GM12878 (cell line): ENCODE measurements around the gene FGGY. TPM values are rescaled to one million over a fixed set of nuclear protein-coding genes. Genes with fewer than 3 reads are reported as not detected.
A peak's percentile ranks its signal among the peaks of the same experiment; 100 is the strongest.

Experiments used
- ATAC-seq: fragments of 200-7000 bp; cut with Tn5 transposase; 3 replicates; pipeline ENCODE4 v1.9.1; 2020; ENCODE audit warnings: mild to moderate bottlenecking, moderate library complexity
- BruUV-seq: library from RNA; stranded (reverse); fragments of 400-500 nt; replicated peaks from 2 replicates; lab custom pipeline; 2021; lab: Mats Ljungman, UMichigan
- CTCF ChIA-PET: fragments of 300-600 bp; sonication (Branson Sonifier 250); formaldehyde crosslinking; extraction: SDS; loops from one replicate; lab custom pipeline; 2021; ENCODE audit warnings: inconsistent platforms; lab: Yijun Ruan, JAX
- POLR2A ChIA-PET: fragments of 350-600 bp; formaldehyde crosslinking; extraction: SDS; loops from one replicate; lab custom pipeline; 2021; ENCODE audit warnings: inconsistent platforms; lab: Charles Lee
- RAD21 ChIA-PET: fragments of 300-600 bp; sonication (Branson Sonifier 250); formaldehyde crosslinking; loops from one replicate; lab custom pipeline; 2023; ENCODE audit warnings: antibody characterized with exemption; ENCODE audit not compliant: unreplicated experiment; lab: Charles Lee
- SMC1A ChIA-PET: fragments of 300-600 bp; sonication (Branson Sonifier 250); formaldehyde crosslinking; loops from one replicate; lab custom pipeline; 2023; ENCODE audit not compliant: unreplicated experiment, uncharacterized antibody; lab: Charles Lee
- DNase-seq: peaks from one replicate; pipeline ENCODE4 v3.0.0-alpha.2; 2011; ENCODE audit warnings: low read depth, low spot score
- FAIRE-seq: peaks from 3 replicates; lab custom pipeline; 2011; peaks lifted over from hg19 to GRCh38; lab: Jason Lieb, UNC
- H2AFZ ChIP-seq: 2 replicates; pipeline ENCODE4 v1.6.0; 2011; ENCODE audit warnings: low read depth, low read length, control low read depth; ENCODE audit not compliant: control insufficient read depth
- H3K27ac ChIP-seq: 2 replicates; pipeline ENCODE4 v1.5.1; 2011; ENCODE audit warnings: control low read depth; ENCODE audit not compliant: control insufficient read depth, insufficient read depth
- H3K27me3 ChIP-seq, 2 experiments: replicated peaks in 1 of 2; 2 replicates each; pipeline versions ENCODE4 v1.6.0 to v1.6.1; 2011; ENCODE audit warnings: low read length in 1 of 2; ENCODE audit not compliant: control insufficient read depth in 2 of 2, insufficient read depth in 2 of 2
- H3K36me3 ChIP-seq, 2 experiments: 2 replicates each; pipeline ENCODE4 v1.5.1; 2011; ENCODE audit warnings: low read length in 1 of 2; ENCODE audit not compliant: control insufficient read depth in 2 of 2, insufficient read depth in 2 of 2
- H3K4me1 ChIP-seq: 2 replicates; pipeline ENCODE4 v1.6.1; 2011; ENCODE audit warnings: mild to moderate bottlenecking, low read length, moderate library complexity, mixed read lengths; ENCODE audit not compliant: control insufficient read depth, insufficient read depth
- H3K4me2 ChIP-seq: 2 replicates; pipeline ENCODE4 v1.6.0; 2011; ENCODE audit warnings: control low read depth; ENCODE audit not compliant: control insufficient read depth, insufficient read depth
- H3K4me3 ChIP-seq: fragments of 200-600 bp; sonication (generic); 2 replicates; pipeline ENCODE4 v1.5.1; 2016
- H3K79me2 ChIP-seq: 2 replicates; pipeline ENCODE4 v1.6.0; 2011; ENCODE audit warnings: low read length; ENCODE audit not compliant: control insufficient read depth, insufficient read depth
- H3K9ac ChIP-seq: 2 replicates; pipeline ENCODE4 v1.8.0; 2011; ENCODE audit warnings: low read length, control low read depth, mixed read lengths; ENCODE audit not compliant: control insufficient read depth, insufficient read depth
- H3K9me3 ChIP-seq: replicated peaks from 3 replicates; pipeline ENCODE4 v1.5.1; 2011; ENCODE audit warnings: mild to moderate bottlenecking, low read length; ENCODE audit not compliant: control insufficient read depth, insufficient read depth
- H4K20me1 ChIP-seq: 2 replicates; pipeline ENCODE4 v1.6.0; 2011; ENCODE audit not compliant: control insufficient read depth, insufficient read depth
- BRCA1 ChIP-seq: IDR thresholded peaks from 2 replicates; pipeline ENCODE4 v1.6.1; 2011; ENCODE audit warnings: low read depth, low read length, improper control_type of control experiment
- CTCF ChIP-seq, 3 experiments: IDR thresholded peaks in 2 of 3; conservative IDR thresholded peaks in 1 of 3; 2 replicates each; pipeline ENCODE4 v1.5.1; 2011; ENCODE audit warnings: low read depth in 3 of 3, low read length in 3 of 3, mild to moderate bottlenecking in 3 of 3, control low read depth in 2 of 3, moderate library complexity in 2 of 3, inconsistent platforms in 1 of 3, mixed read lengths in 1 of 3; ENCODE audit not compliant: control insufficient read depth in 2 of 3, insufficient read depth in 1 of 3; ENCODE audit errors: extremely low read depth in 1 of 3
- EED ChIP-seq: sonication (generic); IDR thresholded peaks from 2 replicates; pipeline ENCODE4 v1.6.1; 2016; ENCODE audit warnings: antibody characterized with exemption, low read depth
- HDGF ChIP-seq: fragments of 450-650 bp; IDR thresholded peaks from 2 replicates; pipeline ENCODE4 v1.6.1; 2016; ENCODE audit warnings: antibody characterized with exemption
- REST ChIP-seq: IDR thresholded peaks from 2 replicates; pipeline ENCODE4 v1.6.1; 2012; ENCODE audit warnings: mild to moderate bottlenecking, low read depth, low read length
- TCF7 ChIP-seq: IDR thresholded peaks from 2 replicates; pipeline ENCODE4 v1.6.1; 2014; ENCODE audit warnings: antibody characterized with exemption, borderline replicate concordance
- YY1 ChIP-seq: IDR thresholded peaks from 2 replicates; pipeline ENCODE4 v1.6.1; 2011; ENCODE audit warnings: low read depth, mild to moderate bottlenecking, low read length
- ZNF274 ChIP-seq: IDR thresholded peaks from one replicate; pipeline ENCODE4 v1.8.0; 2011; ENCODE audit not compliant: insufficient read length, insufficient read depth
- WGBS: methylation state at CpG from one replicate; pipeline ENCODE4 v1.1.6; 2016; ENCODE audit warnings: low lambda C conversion rate; ENCODE audit not compliant: insufficient replicate concordance, insufficient coverage; ENCODE audit errors: missing lambda C conversion rate; 5-methylcytosine and 5-hydroxymethylcytosine counted together
- in situ Hi-C: fragments of 300-500 bp; cut with MboI; formaldehyde crosslinking; loops from 9 replicates; pipeline ENCODE4 v1.14.3; 2018; ENCODE audit warnings: mixed read lengths
- intact Hi-C: fragments of 100-400 bp; cut with micrococcal nuclease; formaldehyde crosslinking; loops from one replicate; pipeline ENCODE4 v1.14.2; 2022; ENCODE audit not compliant: unreplicated experiment
- polyA plus RNA-seq, 11 experiments: library from polyadenylated mRNA; depleted of rRNA in 4 of 11; unstranded in 6 of 11; stranded (reverse) in 5 of 11; fragments of >200 nt; fragmentation: Nextera tagmentation in 4 of 11; fragmentation: Illumina TruSeq in 1 of 11; extraction: Ambion mirVana in 4 of 11; extraction: Trizol in 1 of 11; gene quantifications; 1 replicate in 1 of 11; 2 replicates in 10 of 11; pipeline versions ENCODE4 v1.2.1 to v1.2.3, GENCODE V29; 2011 to 2016; ENCODE audit warnings: inconsistent platforms in 2 of 11, missing spikeins in 2 of 11, low read depth in 1 of 11
- total RNA-seq, 4 experiments: library from RNA; depleted of rRNA in 3 of 4; stranded (reverse); fragments of >200 nt in 3 of 4; fragmentation: Illumina TruSeq in 1 of 4; extraction: Trizol in 1 of 4; gene quantifications; 2 replicates each; pipeline versions ENCODE4 v1.2.1 to v1.2.3, GENCODE V29; 2013 to 2021
- TF ChIP-seq, protein P1 (sequence below): fragments of 450-650 bp; IDR thresholded peaks from 2 replicates; pipeline ENCODE4 v1.6.1; 2017; ENCODE audit warnings: mild to moderate bottlenecking, moderate library complexity

The FGGY gene
- total and polyA plus RNA-seq, 10 of the 15 experiments (the other 5 are each of a cell fraction or from before 2014, with no cell fraction given) = 6.2 to 11.9 (median 7.5) TPM

- TF ChIP-seq HDGF = no peak
- TF ChIP-seq ZNF274 = no peak
- TF ChIP-seq EED = no peak
- TF ChIP-seq BRCA1 = no peak
Observed at GRCh38 chr1:59429656-59430055, 132.8 kb downstream of the FGGY start (continued).

GRCh38 chr1:59431566-59432294 is 134.8 kb downstream of the FGGY start:
- in situ Hi-C loops = no loop called here
- H3K36me3 ChIP-seq = no peaks in the 10 kb centered on the region
- no peak for DNase-seq
- H3K4me3 ChIP-seq = no peak overlapping the region
- ChIA-PET POLR2A (interaction anchor here (1.7 kb wide), 1 partner anchor 76 kb away, joined by 6 read pairs; no protein-coding TSS in a partner anchor), RAD21 (interaction anchor here (0.8 to 2.6 kb wide), 8 partner anchors 9 to 419 kb away, joined by 3 to 20 read pairs (median 6); no protein-coding TSS in a partner anchor), SMC1A (interaction anchor here (0.9 to 4.4 kb wide), 11 partner anchors 11 to 267 kb away, joined by 3 to 31 read pairs (median 5); no protein-coding TSS in a partner anchor), CTCF (interaction anchor here (0.7 to 2.5 kb wide), 4 partner anchors 12 to 418 kb away, joined by 3 to 10 read pairs (median 4); no protein-coding TSS in a partner anchor)
- H3K4me2 ChIP-seq = no peak overlapping the region
- no peaks in the 10 kb centered on the region for H3K27me3 ChIP-seq
- H4K20me1 ChIP-seq = no peaks in the 10 kb centered on the region
- H3K4me1 ChIP-seq = peaks cover 16% of the 10 kb centered on the region
- BruUV-seq = no TSS peak
- no peak overlapping the region for H2AFZ ChIP-seq
- no peaks in the 10 kb centered on the region for H3K79me2 ChIP-seq
- H3K27ac ChIP-seq = peak overlapping the region; percentile 53; the same call in 1 of the 2 replicates
- intact Hi-C loops = loop anchor here (5.0 to 10.0 kb wide), 2 partner anchors 266 to 687 kb away; no protein-coding TSS in a partner anchor
- ATAC-seq = no peak
- FAIRE-seq = no peak
- H3K9me3 ChIP-seq = no peaks in the 10 kb centered on the region
- no peak overlapping the region for H3K9ac ChIP-seq
- 96% methylated on average over 3 of the region's 3 CpGs for WGBS
- no peak for TF ChIP-seq TCF7
- no peak for TF ChIP-seq YY1
- TF ChIP-seq, protein P1, sequence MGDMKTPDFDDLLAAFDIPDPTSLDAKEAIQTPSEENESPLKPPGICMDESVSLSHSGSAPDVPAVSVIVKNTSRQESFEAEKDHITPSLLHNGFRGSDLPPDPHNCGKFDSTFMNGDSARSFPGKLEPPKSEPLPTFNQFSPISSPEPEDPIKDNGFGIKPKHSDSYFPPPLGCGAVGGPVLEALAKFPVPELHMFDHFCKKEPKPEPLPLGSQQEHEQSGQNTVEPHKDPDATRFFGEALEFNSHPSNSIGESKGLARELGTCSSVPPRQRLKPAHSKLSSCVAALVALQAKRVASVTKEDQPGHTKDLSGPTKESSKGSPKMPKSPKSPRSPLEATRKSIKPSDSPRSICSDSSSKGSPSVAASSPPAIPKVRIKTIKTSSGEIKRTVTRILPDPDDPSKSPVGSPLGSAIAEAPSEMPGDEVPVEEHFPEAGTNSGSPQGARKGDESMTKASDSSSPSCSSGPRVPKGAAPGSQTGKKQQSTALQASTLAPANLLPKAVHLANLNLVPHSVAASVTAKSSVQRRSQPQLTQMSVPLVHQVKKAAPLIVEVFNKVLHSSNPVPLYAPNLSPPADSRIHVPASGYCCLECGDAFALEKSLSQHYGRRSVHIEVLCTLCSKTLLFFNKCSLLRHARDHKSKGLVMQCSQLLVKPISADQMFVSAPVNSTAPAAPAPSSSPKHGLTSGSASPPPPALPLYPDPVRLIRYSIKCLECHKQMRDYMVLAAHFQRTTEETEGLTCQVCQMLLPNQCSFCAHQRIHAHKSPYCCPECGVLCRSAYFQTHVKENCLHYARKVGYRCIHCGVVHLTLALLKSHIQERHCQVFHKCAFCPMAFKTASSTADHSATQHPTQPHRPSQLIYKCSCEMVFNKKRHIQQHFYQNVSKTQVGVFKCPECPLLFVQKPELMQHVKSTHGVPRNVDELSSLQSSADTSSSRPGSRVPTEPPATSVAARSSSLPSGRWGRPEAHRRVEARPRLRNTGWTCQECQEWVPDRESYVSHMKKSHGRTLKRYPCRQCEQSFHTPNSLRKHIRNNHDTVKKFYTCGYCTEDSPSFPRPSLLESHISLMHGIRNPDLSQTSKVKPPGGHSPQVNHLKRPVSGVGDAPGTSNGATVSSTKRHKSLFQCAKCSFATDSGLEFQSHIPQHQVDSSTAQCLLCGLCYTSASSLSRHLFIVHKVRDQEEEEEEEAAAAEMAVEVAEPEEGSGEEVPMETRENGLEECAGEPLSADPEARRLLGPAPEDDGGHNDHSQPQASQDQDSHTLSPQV = no peak
- TF ChIP-seq CTCF (IDR thresholded peaks at IDR 0.05 in 2 of 3, conservative IDR thresholded peaks at IDR 0.05 in 1 of 3; ENCODE audit: control insufficient read depth in 2 of 3, extremely low read depth in 1 of 3, insufficient read depth in 1 of 3, low read depth in 3 of 3, low read length in 3 of 3) = no peak
- TF ChIP-seq REST = no peak
